Spinal cord (tissue), 10 donors: ENCODE data around the gene PVR. TPM values are rescaled to one million over a fixed set of nuclear protein-coding genes. Genes with fewer than 3 reads are reported as not detected.
"Not testable (repeated sequence)": the region's sequence is repeated elsewhere in the genome, so short reads cannot be mapped to it uniquely, and the experiment has no call there.

Experiments used
- DNase-seq, 6 donors: peaks; one replicate each; pipeline versions ENCODE4 v3.0.0 to v3.0.0-alpha.2; 2013 to 2015; ENCODE audit warnings: low spot score in 6 of 6, low read depth in 4 of 6
- H3K27ac ChIP-seq: one replicate; pipeline ENCODE4 v1.5.1; 2013; ENCODE audit warnings: low read depth, low read length, control low read depth
- H3K27me3 ChIP-seq: one replicate; pipeline ENCODE4 v1.6.1; 2013; ENCODE audit warnings: low read length; ENCODE audit not compliant: control insufficient read depth, insufficient read depth
- H3K36me3 ChIP-seq: one replicate; pipeline ENCODE4 v1.6.1; 2013; ENCODE audit warnings: low read length; ENCODE audit not compliant: control insufficient read depth, insufficient read depth
- H3K4me1 ChIP-seq: one replicate; pipeline ENCODE4 v1.6.1; 2013; ENCODE audit warnings: low read length; ENCODE audit not compliant: control insufficient read depth, insufficient read depth
- H3K4me3 ChIP-seq: one replicate; pipeline ENCODE4 v1.5.1; 2013; ENCODE audit warnings: low read depth, low read length, control low read depth
- H3K9me3 ChIP-seq: one replicate; pipeline ENCODE4 v1.6.1; 2013; ENCODE audit warnings: low read length; ENCODE audit not compliant: control insufficient read depth, insufficient read depth
- WGBS: methylation state at CpG from one replicate; pipeline ENCODE4 v1.1.5; 2013; ENCODE audit warnings: missing lambda C conversion rate; ENCODE audit not compliant: insufficient coverage; 5-methylcytosine and 5-hydroxymethylcytosine counted together
- polyA plus RNA-seq, 2 donors: library from polyadenylated mRNA; unstranded; fragments of 120-200 nt; gene quantifications; one replicate each; pipeline ENCODE4 v1.2.1, GENCODE V29; 2013; ENCODE audit not compliant: insufficient read length in 2 of 2
- total RNA-seq, 2 donors: library from RNA; depleted of rRNA in 1 of 2; stranded (reverse); fragments of 120-200 nt in 1 of 2; fragments of >200 nt in 1 of 2; gene quantifications; one replicate each; pipeline versions ENCODE4 v1.2.3 to v1.2.4, GENCODE V29; 2013 to 2014
- donor health status: healthy.

Gene PVR
- total and polyA plus RNA-seq, 4 donors = 25.3 to 29.8 (median 26.0) TPM

- H3K4me1 ChIP-seq = no peaks in the 10 kb centered on the region
- no peak overlapping the region for H3K4me3 ChIP-seq
- H3K27ac ChIP-seq = no peak overlapping the region
- DNase-seq = no peak
- WGBS = 71% methylated on average over 13 of the region's 17 CpGs
- no peaks in the 10 kb centered on the region for H3K36me3 ChIP-seq
- no peaks in the 10 kb centered on the region for H3K27me3 ChIP-seq
- no peaks in the 10 kb centered on the region for H3K9me3 ChIP-seq
These were observed 59.0 kb downstream of the PVR start for GRCh38 chr19:44702551-44703176.

GRCh38 chr19:44703336-44704078 lies 59.8 kb downstream of the PVR start:
- 88% methylated on average over 25 of the region's 28 CpGs for WGBS
- H3K27ac ChIP-seq = no peak overlapping the region
- no peaks in the 10 kb centered on the region for H3K36me3 ChIP-seq
- H3K9me3 ChIP-seq = no peaks in the 10 kb centered on the region
- DNase-seq = no peak
- no peaks in the 10 kb centered on the region for H3K27me3 ChIP-seq
- no peak overlapping the region for H3K4me3 ChIP-seq
- no peaks in the 10 kb centered on the region for H3K4me1 ChIP-seq

- H3K36me3 ChIP-seq = no peaks in the 10 kb centered on the region
- no peaks in the 10 kb centered on the region for H3K4me1 ChIP-seq
- H3K9me3 ChIP-seq = no peaks in the 10 kb centered on the region
- H3K4me3 ChIP-seq = no peak overlapping the region
- no peaks in the 10 kb centered on the region for H3K27me3 ChIP-seq
- no peak overlapping the region for H3K27ac ChIP-seq
- no CpG with 5 or more reads among the region's 1 CpG for WGBS
- no peak for DNase-seq
These were observed 61.3 kb downstream of the PVR start for GRCh38 chr19:44704982-44705381.

- Histone ChIP-seq H3K4me3 (no peak overlapping the region), H3K27ac (no peak overlapping the region), H3K4me1 (no peaks in the 10 kb centered on the region), H3K9me3 (no peaks in the 10 kb centered on the region), H3K36me3 (no peaks in the 10 kb centered on the region), H3K27me3 (no peaks in the 10 kb centered on the region)
- WGBS = 86% methylated on average over 12 of the region's 12 CpGs
- DNase-seq = no peak
These were observed 61.8 kb downstream of the PVR start for GRCh38 chr19:44705502-44706010.

- Histone ChIP-seq H3K4me1 (no peaks in the 10 kb centered on the region), H3K36me3 (no peaks in the 10 kb centered on the region), H3K9me3 (no peaks in the 10 kb centered on the region), H3K27ac (no peak overlapping the region), H3K27me3 (no peaks in the 10 kb centered on the region), H3K4me3 (no peak overlapping the region)
- no peak for DNase-seq
- WGBS = 93% methylated on average over 4 of the region's 6 CpGs
These were observed 63.0 kb downstream of the PVR start for GRCh38 chr19:44706506-44707236.

DNA sequence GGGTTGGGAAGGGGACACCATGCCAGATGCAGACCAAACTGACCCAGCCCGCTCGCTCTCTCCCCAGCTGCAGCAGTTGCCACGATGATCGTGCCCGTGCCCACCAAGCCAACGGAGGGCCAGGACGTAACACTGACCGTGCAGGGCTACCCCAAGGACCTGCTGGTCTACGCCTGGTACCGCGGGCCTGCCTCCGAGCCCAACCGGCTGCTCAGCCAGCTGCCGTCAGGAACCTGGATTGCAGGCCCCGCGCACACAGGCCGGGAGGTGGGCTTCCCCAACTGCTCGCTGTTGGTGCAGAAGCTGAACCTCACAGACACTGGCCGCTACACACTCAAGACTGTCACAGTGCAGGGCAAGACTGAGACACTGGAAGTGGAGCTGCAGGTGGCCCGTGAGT lies 64.1 kb downstream of the PVR start:
- Histone ChIP-seq H3K27me3 (no peaks in the 10 kb centered on the region), H3K4me3 (no peak overlapping the region), H3K27ac (no peak overlapping the region), H3K36me3 (no peaks in the 10 kb centered on the region), H3K9me3 (no peaks in the 10 kb centered on the region), H3K4me1 (no peaks in the 10 kb centered on the region)
- no peak for DNase-seq
- 89% methylated on average over 19 of the region's 20 CpGs for WGBS

GRCh38 chr19:44708940-44709339 lies 65.2 kb downstream of the PVR start:
- Histone ChIP-seq H3K27ac (no peak overlapping the region), H3K27me3 (peaks cover 2% of the 10 kb centered on the region), H3K9me3 (no peaks in the 10 kb centered on the region), H3K4me3 (no peak overlapping the region), H3K36me3 (no peaks in the 10 kb centered on the region), H3K4me1 (no peaks in the 10 kb centered on the region)
- DNase-seq = no peak
- 72% methylated on average over 5 of the region's 5 CpGs for WGBS

- not testable (repeated sequence) for H3K27ac ChIP-seq, H3K4me3 ChIP-seq, H3K36me3 ChIP-seq, DNase-seq, H3K27me3 ChIP-seq, H3K4me1 ChIP-seq, H3K9me3 ChIP-seq
- WGBS = no CpG with 5 or more reads among the region's 4 CpGs
These were observed 65.9 kb downstream of the PVR start for GRCh38 chr19:44709434-44710266.

DNA sequence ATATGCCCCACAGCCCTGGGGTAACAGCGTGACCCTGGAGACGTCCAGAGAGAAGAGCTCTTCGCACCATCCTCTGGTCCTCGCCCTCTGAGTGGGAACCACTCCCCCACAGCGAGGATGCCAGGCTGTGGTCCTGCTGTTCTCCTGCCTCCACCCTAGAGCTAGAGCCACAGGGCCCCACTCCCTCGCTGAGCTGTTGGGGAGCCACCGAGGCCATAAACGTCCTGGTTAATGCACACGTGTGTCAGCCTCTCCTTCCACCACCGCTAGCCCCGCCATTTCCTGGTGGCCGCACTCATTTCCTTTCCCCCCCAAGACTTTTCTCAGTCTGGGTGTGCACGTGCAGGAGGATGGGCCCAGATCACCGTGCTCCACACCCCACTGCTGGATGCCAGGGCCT lies 66.8 kb downstream of the PVR start:
- H3K27me3 ChIP-seq = peaks cover 2% of the 10 kb centered on the region
- no peaks in the 10 kb centered on the region for H3K36me3 ChIP-seq
- no peaks in the 10 kb centered on the region for H3K9me3 ChIP-seq
- 74% methylated on average over 14 of the region's 14 CpGs for WGBS
- H3K4me1 ChIP-seq = no peaks in the 10 kb centered on the region
- H3K27ac ChIP-seq = no peak overlapping the region
- no peak for DNase-seq
- H3K4me3 ChIP-seq = no peak overlapping the region
